Neural crest cell (in vitro differentiated cells): Measurements from ENCODE around the gene RHBDD2. TPM values are rescaled to one million over a fixed set of nuclear protein-coding genes. Genes with fewer than 3 reads are reported as not detected.
"Not testable (repeated sequence)": the region's sequence is repeated elsewhere in the genome, so short reads cannot be mapped to it uniquely, and the experiment has no call there.

Source experiments
- DNase-seq: peaks from one replicate; pipeline ENCODE4 v3.0.0; 2021; ENCODE audit warnings: low read depth, mixed read lengths, low spot score
- H3K27ac Mint-ChIP-seq: one replicate; pipeline ENCODE4 v1.8.0; 2021; ENCODE audit warnings: mild to moderate bottlenecking, mixed read lengths; ENCODE audit not compliant: unreplicated experiment
- H3K27me3 Mint-ChIP-seq: 2 replicates; pipeline ENCODE4 v1.8.0; 2021; ENCODE audit warnings: low read depth, mild to moderate bottlenecking, mixed read lengths
- H3K36me3 Mint-ChIP-seq: 2 replicates; pipeline ENCODE4 v1.8.0; 2021; ENCODE audit warnings: low read depth, mild to moderate bottlenecking, mixed read lengths
- H3K4me1 Mint-ChIP-seq: 2 replicates; pipeline ENCODE4 v1.8.0; 2021; ENCODE audit warnings: mixed read lengths
- H3K4me3 Mint-ChIP-seq: one replicate; pipeline ENCODE4 v1.8.0; 2021; ENCODE audit warnings: mild to moderate bottlenecking, mixed read lengths
- H3K9me3 Mint-ChIP-seq: 2 replicates; pipeline ENCODE4 v1.8.0; 2021; ENCODE audit warnings: mixed read lengths
- long read RNA-seq: library from polyadenylated mRNA; unstranded; transcript quantifications from one replicate; pipeline ENCODE4 v2.0.0, GENCODE V29; 2020
- total RNA-seq: library from RNA; stranded (reverse); gene quantifications from 2 replicates; pipeline ENCODE4 v1.2.1, GENCODE V29; 2021
- TF ChIP-seq, protein P1 (sequence below): fragments of 200-600 bp; sonication (generic); conservative IDR thresholded peaks from 2 replicates; pipeline ENCODE4 v1.5.0; 2021; ENCODE audit warnings: antibody characterized with exemption, mild to moderate bottlenecking

RHBDD2 gene
- 80.2 and 80.5 TPM in 2 replicates for total RNA-seq
- long read RNA-seq, partial matches to known transcripts, result 0 of 4 reads
- long read RNA-seq, other reads (novel, unspliced or antisense), result 0 of 4 reads

DNA sequence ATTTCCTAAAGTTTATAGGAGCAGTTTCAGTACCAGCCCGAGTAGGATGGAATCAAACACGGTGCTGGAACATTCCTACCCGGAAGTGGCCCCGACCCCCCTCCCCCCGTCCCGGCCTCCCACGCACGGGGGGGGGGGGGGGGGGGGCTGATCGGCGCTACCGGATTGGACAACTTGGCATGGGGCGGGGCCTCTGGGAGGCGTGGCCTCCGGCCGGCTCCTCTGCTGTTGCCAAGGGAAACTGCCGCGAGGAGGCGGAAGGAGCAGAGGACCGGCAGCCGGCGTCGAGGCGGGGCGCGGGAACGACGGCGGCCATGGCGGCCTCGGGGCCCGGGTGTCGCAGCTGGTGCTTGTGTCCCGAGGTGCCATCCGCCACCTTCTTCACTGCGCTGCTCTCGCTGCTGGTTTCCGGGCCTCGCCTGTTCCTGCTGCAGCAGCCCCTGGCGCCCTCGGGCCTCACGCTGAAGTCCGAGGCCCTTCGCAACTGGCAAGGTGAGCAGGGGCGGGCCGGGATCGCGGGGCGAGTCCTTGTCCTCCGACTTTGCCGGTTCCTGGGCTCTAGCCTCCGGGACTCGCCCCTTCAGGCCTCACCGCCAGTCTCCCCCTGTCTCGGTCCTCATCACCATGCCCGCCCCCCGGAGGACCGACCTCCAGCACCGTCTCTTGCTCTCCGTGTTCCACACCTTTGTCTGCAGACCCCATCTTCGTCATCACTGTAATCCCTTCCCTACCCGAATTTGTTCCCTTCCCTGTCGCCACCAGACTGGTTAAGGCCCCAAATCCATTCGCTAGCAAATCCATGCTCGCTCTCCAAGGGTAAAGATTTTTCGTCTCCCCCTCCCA, at the start of gene RHBDD2:
Gene RHBDD2 (plus strand): TSS at position 266 of the 843 bp plus-strand sequence. CDS start 49 bp downstream, at position 315.
- Mint-ChIP-seq H3K4me3 (peak within 1 kb of the TSS; percentile 92), H3K9me3 (no peaks in the 10 kb centered on the region)

DNA sequence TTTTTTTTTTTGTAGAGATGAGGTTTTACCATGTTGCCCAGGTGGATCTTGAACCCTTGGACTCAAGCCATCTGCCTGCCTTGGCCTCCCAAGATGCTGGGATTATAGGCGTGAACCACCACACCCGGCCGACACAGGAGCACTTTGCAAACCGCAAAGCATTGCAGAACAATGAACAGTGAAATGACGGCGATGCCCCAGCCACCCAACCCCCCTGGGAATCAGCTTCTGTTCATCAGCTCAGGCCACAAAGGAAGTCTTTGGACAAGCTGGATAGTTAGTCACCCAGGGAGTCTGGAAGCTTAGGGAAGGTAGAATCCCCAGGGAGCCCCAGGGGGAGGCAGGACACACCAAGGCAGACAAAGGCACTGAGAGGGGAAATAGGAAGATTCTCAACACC, 49.2 kb upstream of the RHBDD2 start:
- H3K9me3 Mint-ChIP-seq, H3K27me3 Mint-ChIP-seq, H3K36me3 Mint-ChIP-seq, H3K4me3 Mint-ChIP-seq, H3K4me1 Mint-ChIP-seq: not testable (repeated sequence)
- DNase-seq, result peak; percentile 4
- peak overlapping the region; percentile 81 for H3K27ac Mint-ChIP-seq

More for the DNA sequence above, at the start of gene RHBDD2:
- H3K4me1 Mint-ChIP-seq, result peaks cover 37% of the 10 kb centered on the region
- no peaks in the 10 kb centered on the region for H3K27me3 Mint-ChIP-seq
- TF ChIP-seq, protein P1, sequence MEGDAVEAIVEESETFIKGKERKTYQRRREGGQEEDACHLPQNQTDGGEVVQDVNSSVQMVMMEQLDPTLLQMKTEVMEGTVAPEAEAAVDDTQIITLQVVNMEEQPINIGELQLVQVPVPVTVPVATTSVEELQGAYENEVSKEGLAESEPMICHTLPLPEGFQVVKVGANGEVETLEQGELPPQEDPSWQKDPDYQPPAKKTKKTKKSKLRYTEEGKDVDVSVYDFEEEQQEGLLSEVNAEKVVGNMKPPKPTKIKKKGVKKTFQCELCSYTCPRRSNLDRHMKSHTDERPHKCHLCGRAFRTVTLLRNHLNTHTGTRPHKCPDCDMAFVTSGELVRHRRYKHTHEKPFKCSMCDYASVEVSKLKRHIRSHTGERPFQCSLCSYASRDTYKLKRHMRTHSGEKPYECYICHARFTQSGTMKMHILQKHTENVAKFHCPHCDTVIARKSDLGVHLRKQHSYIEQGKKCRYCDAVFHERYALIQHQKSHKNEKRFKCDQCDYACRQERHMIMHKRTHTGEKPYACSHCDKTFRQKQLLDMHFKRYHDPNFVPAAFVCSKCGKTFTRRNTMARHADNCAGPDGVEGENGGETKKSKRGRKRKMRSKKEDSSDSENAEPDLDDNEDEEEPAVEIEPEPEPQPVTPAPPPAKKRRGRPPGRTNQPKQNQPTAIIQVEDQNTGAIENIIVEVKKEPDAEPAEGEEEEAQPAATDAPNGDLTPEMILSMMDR, result no peak
- peak within 1 kb of the TSS; percentile 98 for H3K27ac Mint-ChIP-seq
- peaks cover 12% of the 10 kb centered on the region for H3K36me3 Mint-ChIP-seq
- peak; percentile 86 for DNase-seq

DNA sequence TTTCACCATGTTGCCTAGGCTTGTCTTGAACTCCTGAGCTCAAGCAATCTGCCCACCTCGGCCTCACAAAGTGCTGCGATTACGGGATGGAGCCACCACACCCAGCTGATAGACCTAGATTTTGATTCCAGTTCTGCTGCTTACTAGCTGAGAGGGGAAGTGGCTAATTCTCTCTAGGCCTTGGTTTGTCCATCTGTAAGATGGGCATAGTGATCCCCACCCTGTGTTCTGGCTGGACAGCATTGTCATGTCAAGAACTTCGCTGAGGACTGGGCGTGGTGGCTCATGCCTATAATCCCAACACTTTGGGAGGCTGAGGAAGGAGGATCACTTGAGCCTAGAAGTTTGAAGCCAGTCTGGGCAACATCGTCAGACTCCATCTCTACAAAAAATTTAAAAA, 47.9 kb upstream of the RHBDD2 start:
- no peak overlapping the region for H3K27ac Mint-ChIP-seq
- DNase-seq, result no peak
- peaks cover 6% of the 10 kb centered on the region for H3K4me1 Mint-ChIP-seq
- TF ChIP-seq, protein P1, result no peak
- H3K9me3 Mint-ChIP-seq, result no peaks in the 10 kb centered on the region
- H3K36me3 Mint-ChIP-seq, result no peaks in the 10 kb centered on the region
- H3K27me3 Mint-ChIP-seq, result no peaks in the 10 kb centered on the region
- H3K4me3 Mint-ChIP-seq, result no peak overlapping the region

DNA sequence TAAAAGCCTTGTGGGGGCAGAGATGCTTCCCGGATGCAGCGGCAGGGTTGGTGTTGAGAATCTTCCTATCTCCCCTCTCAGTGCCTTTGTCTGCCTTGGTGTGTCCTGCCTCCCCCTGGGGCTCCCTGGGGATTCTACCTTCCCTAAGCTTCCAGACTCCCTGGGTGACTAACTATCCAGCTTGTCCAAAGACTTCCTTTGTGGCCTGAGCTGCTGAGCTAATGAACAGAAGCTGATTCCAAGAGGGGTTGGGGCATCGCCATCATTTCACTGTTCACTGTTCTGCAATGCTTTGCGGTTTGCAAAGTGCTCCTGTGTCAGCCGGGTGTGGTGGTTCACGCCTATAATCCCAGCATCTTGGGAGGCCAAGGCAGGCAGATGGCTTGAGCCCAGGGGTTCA, 45.2 kb upstream of the RHBDD2 start:
- H3K4me1 Mint-ChIP-seq, H3K9me3 Mint-ChIP-seq: not testable (repeated sequence)

DNA sequence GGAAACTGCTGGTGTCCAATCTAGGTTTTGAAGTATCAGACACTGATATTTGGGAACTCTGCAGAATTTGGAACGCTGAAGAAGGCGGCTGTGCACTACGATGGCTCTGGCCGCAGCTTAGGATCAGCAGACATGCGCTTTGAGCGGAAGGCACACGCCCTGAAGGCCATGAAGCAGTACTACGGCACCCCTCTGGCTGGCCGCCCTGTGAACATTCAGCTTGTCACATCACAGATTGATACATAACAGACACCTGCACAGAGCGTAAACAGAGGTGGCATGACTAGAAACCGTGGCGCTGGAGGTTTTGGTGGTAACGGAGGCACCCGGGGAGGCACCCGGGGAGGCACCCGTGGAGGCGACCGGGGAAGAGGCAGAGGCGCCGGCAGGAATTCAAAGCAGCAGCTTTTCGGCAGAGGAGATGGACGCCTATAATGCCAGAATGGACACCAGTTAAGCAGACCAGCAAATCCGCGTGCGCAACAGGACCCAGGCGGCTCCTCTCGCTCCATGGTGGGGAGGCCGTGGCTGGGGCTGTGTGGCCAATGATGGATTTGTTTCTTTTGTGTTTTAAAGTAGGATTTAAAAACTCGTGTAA, 43.0 kb upstream of the RHBDD2 start:
- no peak overlapping the region for H3K27ac Mint-ChIP-seq
- H3K4me3 Mint-ChIP-seq, result no peak overlapping the region
- TF ChIP-seq, protein P1, result no peak
- no peak for DNase-seq
- no peaks in the 10 kb centered on the region for H3K36me3 Mint-ChIP-seq
- no peaks in the 10 kb centered on the region for H3K27me3 Mint-ChIP-seq
- H3K4me1 Mint-ChIP-seq, result no peaks in the 10 kb centered on the region
- no peaks in the 10 kb centered on the region for H3K9me3 Mint-ChIP-seq

More for the DNA sequence above, 45.2 kb upstream of the RHBDD2 start:
- not testable (repeated sequence) for H3K27ac Mint-ChIP-seq, H3K36me3 Mint-ChIP-seq, H3K27me3 Mint-ChIP-seq, DNase-seq, H3K4me3 Mint-ChIP-seq

DNA sequence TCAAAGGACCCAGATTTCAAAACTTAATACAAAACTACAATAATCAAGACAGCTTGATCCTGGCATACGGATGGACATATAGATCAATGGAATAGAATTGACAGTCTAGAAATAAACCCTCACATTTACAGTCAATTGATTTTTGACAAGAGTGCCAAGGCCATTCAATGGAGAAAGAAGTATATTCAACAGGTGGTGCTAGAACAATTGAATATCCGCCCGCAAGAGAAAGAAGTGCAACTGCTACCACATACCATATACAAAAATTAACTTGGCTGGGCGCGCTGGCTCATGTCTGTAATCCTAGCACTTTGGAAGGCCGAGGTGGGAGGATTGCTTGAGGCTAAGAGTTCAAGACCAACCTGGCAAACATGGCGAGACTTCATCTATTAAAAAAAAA, 42.0 kb upstream of the RHBDD2 start:
- H3K4me3 Mint-ChIP-seq, result no peak overlapping the region
- H3K27ac Mint-ChIP-seq, result no peak overlapping the region
- TF ChIP-seq, protein P1, result no peak
- DNase-seq, result no peak
- no peaks in the 10 kb centered on the region for H3K4me1 Mint-ChIP-seq
- H3K27me3 Mint-ChIP-seq, result no peaks in the 10 kb centered on the region
- H3K36me3 Mint-ChIP-seq, result no peaks in the 10 kb centered on the region
- no peaks in the 10 kb centered on the region for H3K9me3 Mint-ChIP-seq

DNA sequence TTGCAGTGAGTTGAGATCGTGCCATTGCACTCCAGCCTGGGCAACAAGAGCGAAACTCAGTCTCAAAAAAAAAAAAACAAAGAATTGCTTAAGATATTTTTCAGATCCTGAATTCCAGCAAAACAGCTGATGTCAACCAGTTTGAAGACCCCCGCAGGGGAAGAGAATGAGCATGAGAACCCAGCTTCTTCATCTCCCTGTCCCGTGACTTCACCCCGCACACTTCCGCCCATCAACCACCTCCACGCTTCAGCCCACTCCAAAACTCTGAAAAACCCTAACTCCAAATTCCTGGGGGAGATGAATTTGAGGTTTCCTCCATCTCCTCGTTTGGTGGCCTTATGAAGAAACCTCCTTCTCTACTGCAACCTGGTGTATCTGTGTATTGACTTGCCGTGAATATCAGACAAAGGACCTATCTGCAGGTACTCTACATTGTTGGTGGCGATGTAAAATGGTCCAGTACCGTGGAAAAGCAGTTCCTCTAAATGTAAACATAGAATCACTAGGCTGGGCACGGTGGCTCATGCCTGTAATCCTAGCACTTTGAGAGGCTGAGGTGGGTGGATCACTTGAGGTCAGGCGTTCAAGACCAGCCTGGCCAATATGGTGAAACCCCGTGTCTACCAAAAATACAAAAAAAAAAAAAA, 40.4 kb upstream of the RHBDD2 start:
- H3K4me3 Mint-ChIP-seq, H3K9me3 Mint-ChIP-seq, H3K27me3 Mint-ChIP-seq, H3K4me1 Mint-ChIP-seq, H3K36me3 Mint-ChIP-seq, H3K27ac Mint-ChIP-seq, DNase-seq: not testable (repeated sequence)
